Activated CD4-positive, alpha-beta T cell treated with anti-CD3 and anti-CD28 coated beads, Interleukin-2, amount 10 ng/mL, durations not matched to agents 7 days and 5 days (primary cell): Measurements from ENCODE around the gene POLL. TPM values are rescaled to one million over a fixed set of nuclear protein-coding genes. Genes with fewer than 3 reads are reported as not detected.

Experiments
- CTCF ChIA-PET: fragments of 350-600 bp; sonication (Branson Sonifier 250); formaldehyde crosslinking; loops from one replicate; lab custom pipeline; 2021; ENCODE audit warnings: antibody characterized with exemption; lab: Charles Lee
- POLR2A ChIA-PET: fragments of 350-600 bp; sonication (Branson Sonifier 250); formaldehyde crosslinking; loops from one replicate; lab custom pipeline; 2021; ENCODE audit warnings: antibody characterized with exemption; lab: Charles Lee
- DNase-seq: peaks from one replicate; pipeline ENCODE4 v3.0.0-alpha.2; 2020
- H3K27ac Mint-ChIP-seq: one replicate; pipeline ENCODE4 v1.8.0; 2021; ENCODE audit warnings: mild to moderate bottlenecking, moderate library complexity, mixed read lengths
- H3K27me3 Mint-ChIP-seq: one replicate; pipeline ENCODE4 v1.8.0; 2021; ENCODE audit warnings: mixed read lengths
- H3K36me3 Mint-ChIP-seq: one replicate; pipeline ENCODE4 v1.8.0; 2021; ENCODE audit warnings: low read depth, mixed read lengths
- H3K4me1 Mint-ChIP-seq: one replicate; pipeline ENCODE4 v1.8.0; 2021; ENCODE audit warnings: mixed read lengths
- H3K4me3 Mint-ChIP-seq: one replicate; pipeline ENCODE4 v1.8.0; 2021; ENCODE audit warnings: mild to moderate bottlenecking, moderate library complexity, mixed read lengths
- H3K9me3 Mint-ChIP-seq: one replicate; pipeline ENCODE4 v1.8.0; 2021; ENCODE audit warnings: mixed read lengths
- total RNA-seq, 2 experiments: library from RNA; stranded (reverse); gene quantifications; one replicate each; pipeline ENCODE4 v1.2.3, GENCODE V29; 2021

The POLL gene
- total RNA-seq, 2 experiments from 2014 or later: 26.5 to 35.3 TPM

- ChIA-PET CTCF (interaction anchor here (0.7 to 1.6 kb wide), 3 partner anchors 12 to 19 kb away, joined by 3 to 4 read pairs (median 3); no protein-coding TSS in a partner anchor), POLR2A (no interaction called here)
- H3K4me3 Mint-ChIP-seq: no peak overlapping the region
- peaks cover 8% of the 10 kb centered on the region for H3K36me3 Mint-ChIP-seq
- no peaks in the 10 kb centered on the region for H3K9me3 Mint-ChIP-seq
- no peak for DNase-seq
- no peak overlapping the region for H3K27ac Mint-ChIP-seq
- H3K4me1 Mint-ChIP-seq: no peaks in the 10 kb centered on the region
- no peaks in the 10 kb centered on the region for H3K27me3 Mint-ChIP-seq
Observed at GRCh38 chr10:101617102-101617823, 29.2 kb upstream of the POLL start.

GRCh38 chr10:101616415-101617101, 28.5 kb upstream of the POLL start:
- peaks cover 3% of the 10 kb centered on the region for H3K4me1 Mint-ChIP-seq
- H3K9me3 Mint-ChIP-seq: no peaks in the 10 kb centered on the region
- ChIA-PET CTCF (interaction anchor here (0.6 to 1.6 kb wide), 4 partner anchors 13 to 404 kb away, joined by 3 to 4 read pairs (median 4); no protein-coding TSS in a partner anchor), POLR2A (no interaction called here)
- no peak overlapping the region for H3K4me3 Mint-ChIP-seq
- no peak for DNase-seq
- peaks cover 9% of the 10 kb centered on the region for H3K36me3 Mint-ChIP-seq
- no peaks in the 10 kb centered on the region for H3K27me3 Mint-ChIP-seq
- H3K27ac Mint-ChIP-seq: no peak overlapping the region

- Mint-ChIP-seq H3K27me3 (no peaks in the 10 kb centered on the region), H3K36me3 (peaks cover 11% of the 10 kb centered on the region), H3K4me1 (peaks cover 8% of the 10 kb centered on the region), H3K9me3 (no peaks in the 10 kb centered on the region), H3K4me3 (no peak overlapping the region), H3K27ac (no peak overlapping the region)
- POLR2A ChIA-PET: no interaction called here
- DNase-seq: no peak
- CTCF ChIA-PET: interaction anchor here (0.6 to 1.6 kb wide), 4 partner anchors 13 to 403 kb away, joined by 3 to 4 read pairs (median 4); no protein-coding TSS in a partner anchor
Observed at GRCh38 chr10:101615525-101616116, 27.6 kb upstream of the POLL start.

GRCh38 chr10:101614663-101615524, 26.8 kb upstream of the POLL start:
- H3K4me3 Mint-ChIP-seq: no peak overlapping the region

GRCh38 chr10:101613646-101614045, 25.6 kb upstream of the POLL start:
- Mint-ChIP-seq H3K36me3 (peaks cover 16% of the 10 kb centered on the region), H3K4me3 (no peak overlapping the region), H3K9me3 (no peaks in the 10 kb centered on the region), H3K27ac (no peak overlapping the region), H3K27me3 (no peaks in the 10 kb centered on the region), H3K4me1 (peaks cover 8% of the 10 kb centered on the region)
- ChIA-PET POLR2A (no interaction called here), CTCF (interaction anchor here (1.5 kb wide), 1 partner anchor 12 kb away, joined by 4 read pairs; no protein-coding TSS in a partner anchor)
- no peak for DNase-seq

More at GRCh38 chr10:101614663-101615524, 26.8 kb upstream of the POLL start:
- ChIA-PET POLR2A (no interaction called here), CTCF (interaction anchor here (0.5 to 1.1 kb wide), 3 partner anchors 12 to 163 kb away, joined by 3 to 4 read pairs (median 3); no protein-coding TSS in a partner anchor)
- Mint-ChIP-seq H3K27me3 (no peaks in the 10 kb centered on the region), H3K27ac (no peak overlapping the region), H3K36me3 (peaks cover 10% of the 10 kb centered on the region), H3K4me1 (peaks cover 8% of the 10 kb centered on the region), H3K9me3 (no peaks in the 10 kb centered on the region)
- no peak for DNase-seq

GRCh38 chr10:101612872-101613271, 24.8 kb upstream of the POLL start:
- CTCF ChIA-PET: interaction anchor here (0.6 to 1.5 kb wide), 2 partner anchors 11 to 1559 kb away, joined by 3 to 4 read pairs; no protein-coding TSS in a partner anchor
- no peak overlapping the region for H3K4me3 Mint-ChIP-seq
- no peak overlapping the region for H3K27ac Mint-ChIP-seq
- H3K9me3 Mint-ChIP-seq: no peaks in the 10 kb centered on the region
- peaks cover 16% of the 10 kb centered on the region for H3K36me3 Mint-ChIP-seq
- no peaks in the 10 kb centered on the region for H3K27me3 Mint-ChIP-seq
- DNase-seq: no peak
- peaks cover 8% of the 10 kb centered on the region for H3K4me1 Mint-ChIP-seq
- POLR2A ChIA-PET: no interaction called here

- CTCF ChIA-PET: interaction anchor here (1.4 kb wide), 1 partner anchor 9 kb away, joined by 5 read pairs; no protein-coding TSS in a partner anchor
Observed at GRCh38 chr10:101612086-101612485, 24.0 kb upstream of the POLL start.

GRCh38 chr10:101611096-101611905, 23.2 kb upstream of the POLL start:
- ChIA-PET POLR2A (interaction anchor here (0.5 kb wide), 1 partner anchor 17 kb away, joined by 3 read pairs; no protein-coding TSS in a partner anchor), CTCF (interaction anchor here (0.8 to 1.4 kb wide), 3 partner anchors 9 to 171 kb away, joined by 3 to 5 read pairs (median 3); no protein-coding TSS in a partner anchor)
- Mint-ChIP-seq H3K4me3 (no peak overlapping the region), H3K4me1 (peaks cover 8% of the 10 kb centered on the region), H3K9me3 (no peaks in the 10 kb centered on the region), H3K27me3 (no peaks in the 10 kb centered on the region), H3K27ac (peak overlapping the region; percentile 84), H3K36me3 (peaks cover 16% of the 10 kb centered on the region)
- DNase-seq: peak; percentile 12

More at GRCh38 chr10:101612086-101612485, 24.0 kb upstream of the POLL start:
- no peak overlapping the region for H3K4me3 Mint-ChIP-seq
- no peak overlapping the region for H3K27ac Mint-ChIP-seq
- DNase-seq: no peak
- no peaks in the 10 kb centered on the region for H3K27me3 Mint-ChIP-seq
- peaks cover 8% of the 10 kb centered on the region for H3K4me1 Mint-ChIP-seq
- POLR2A ChIA-PET: no interaction called here
- H3K36me3 Mint-ChIP-seq: peaks cover 16% of the 10 kb centered on the region
- H3K9me3 Mint-ChIP-seq: no peaks in the 10 kb centered on the region

- H3K36me3 Mint-ChIP-seq: peaks cover 16% of the 10 kb centered on the region
- H3K27ac Mint-ChIP-seq: no peak overlapping the region
- H3K4me1 Mint-ChIP-seq: peaks cover 8% of the 10 kb centered on the region
- H3K27me3 Mint-ChIP-seq: no peaks in the 10 kb centered on the region
- ChIA-PET POLR2A (no interaction called here), CTCF (interaction anchor here (0.6 to 1.7 kb wide), 3 partner anchors 145 to 187 kb away, joined by 4 to 5 read pairs (median 4); no protein-coding TSS in a partner anchor)
- H3K9me3 Mint-ChIP-seq: no peaks in the 10 kb centered on the region
- no peak for DNase-seq
- H3K4me3 Mint-ChIP-seq: no peak overlapping the region
Observed at GRCh38 chr10:101609481-101609880, 21.4 kb upstream of the POLL start.

GRCh38 chr10:101607124-101607523, 19.1 kb upstream of the POLL start:
- H3K9me3 Mint-ChIP-seq: no peaks in the 10 kb centered on the region
- H3K27ac Mint-ChIP-seq: no peak overlapping the region
- peaks cover 16% of the 10 kb centered on the region for H3K36me3 Mint-ChIP-seq
- POLR2A ChIA-PET: no interaction called here
- no peak overlapping the region for H3K4me3 Mint-ChIP-seq
- CTCF ChIA-PET: interaction anchor here (1.4 kb wide), 1 partner anchor 11 kb away, joined by 3 read pairs; no protein-coding TSS in a partner anchor
- H3K4me1 Mint-ChIP-seq: peaks cover 8% of the 10 kb centered on the region
- no peak for DNase-seq
- no peaks in the 10 kb centered on the region for H3K27me3 Mint-ChIP-seq
